SK-N-SH (cell line): Measurements from ENCODE around the gene PCNA.

Experiments used
- CHD2 ChIP-seq: fragments of 150-350 bp; IDR thresholded peaks from 2 replicates; pipeline ENCODE4 v1.6.1; 2018; ENCODE audit warnings: low read length; ENCODE audit not compliant: partially characterized antibody
- FOXM1 ChIP-seq: IDR thresholded peaks from 2 replicates; pipeline ENCODE4 v1.4.0; 2012; ENCODE audit warnings: low read depth, mild to moderate bottlenecking
- JUND ChIP-seq: IDR thresholded peaks from 2 replicates; pipeline ENCODE4 v1.4.0; 2012
- PBX3 ChIP-seq: IDR thresholded peaks from 2 replicates; pipeline ENCODE4; 2012
- POLR2AphosphoS5 ChIP-seq: IDR thresholded peaks from 2 replicates; pipeline ENCODE4 v1.6.1; 2012; ENCODE audit warnings: low read depth, low read length
- TCF12 ChIP-seq: IDR thresholded peaks from 2 replicates; pipeline ENCODE4 v1.4.0; 2012
- TEAD4 ChIP-seq: IDR thresholded peaks from 2 replicates; pipeline ENCODE4 v1.4.0; 2012; ENCODE audit warnings: mild to moderate bottlenecking, borderline replicate concordance; ENCODE audit not compliant: insufficient read depth
- USF2 ChIP-seq: fragments of 150-350 bp; IDR thresholded peaks from 2 replicates; pipeline ENCODE4 v1.6.1; 2017; ENCODE audit warnings: antibody characterized with exemption, low read length, low read depth, borderline replicate concordance
- YY1 ChIP-seq: IDR thresholded peaks from 2 replicates; pipeline ENCODE4 v1.4.0; 2012; ENCODE audit warnings: low read depth, mild to moderate bottlenecking
- TF ChIP-seq, protein P1 (sequence below): IDR thresholded peaks from 2 replicates; pipeline ENCODE4 v1.4.0; 2012; ENCODE audit warnings: low read depth
- TF ChIP-seq, protein P2 (sequence below): fragments of 200-600 bp; sonication (generic); IDR thresholded peaks from 2 replicates; pipeline ENCODE4 v1.6.1; 2017; ENCODE audit warnings: antibody characterized with exemption, mild to moderate bottlenecking, moderate library complexity

DNA sequence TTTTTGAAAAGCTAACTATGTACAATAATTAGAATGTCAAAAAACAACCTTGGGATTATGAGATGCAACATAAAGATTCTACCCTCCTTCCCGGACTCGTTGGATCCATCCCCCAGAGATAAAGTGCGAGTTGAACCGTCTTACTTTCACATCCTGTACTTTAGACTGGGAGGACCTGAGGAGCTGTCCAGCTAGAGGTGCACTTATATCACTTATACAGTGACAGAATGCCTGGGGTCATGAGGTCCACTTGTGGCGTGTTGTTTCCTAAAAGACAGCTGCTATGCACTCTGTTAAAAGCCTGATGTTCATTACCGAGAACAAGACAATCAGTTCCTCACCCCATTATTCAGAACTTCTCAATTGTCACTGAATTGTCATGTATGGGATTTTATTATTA is 9.1 kb upstream of the PCNA start:
- TF ChIP-seq, protein P1, sequence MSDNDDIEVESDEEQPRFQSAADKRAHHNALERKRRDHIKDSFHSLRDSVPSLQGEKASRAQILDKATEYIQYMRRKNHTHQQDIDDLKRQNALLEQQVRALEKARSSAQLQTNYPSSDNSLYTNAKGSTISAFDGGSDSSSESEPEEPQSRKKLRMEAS = no peak
- TF ChIP-seq TEAD4 (no peak), JUND (no peak), POLR2AphosphoS5 (no peak), CHD2 (no peak), YY1 (no peak), TCF12 (no peak), PBX3 (no peak), USF2 (no peak), FOXM1 (no peak)
- TF ChIP-seq, protein P2, sequence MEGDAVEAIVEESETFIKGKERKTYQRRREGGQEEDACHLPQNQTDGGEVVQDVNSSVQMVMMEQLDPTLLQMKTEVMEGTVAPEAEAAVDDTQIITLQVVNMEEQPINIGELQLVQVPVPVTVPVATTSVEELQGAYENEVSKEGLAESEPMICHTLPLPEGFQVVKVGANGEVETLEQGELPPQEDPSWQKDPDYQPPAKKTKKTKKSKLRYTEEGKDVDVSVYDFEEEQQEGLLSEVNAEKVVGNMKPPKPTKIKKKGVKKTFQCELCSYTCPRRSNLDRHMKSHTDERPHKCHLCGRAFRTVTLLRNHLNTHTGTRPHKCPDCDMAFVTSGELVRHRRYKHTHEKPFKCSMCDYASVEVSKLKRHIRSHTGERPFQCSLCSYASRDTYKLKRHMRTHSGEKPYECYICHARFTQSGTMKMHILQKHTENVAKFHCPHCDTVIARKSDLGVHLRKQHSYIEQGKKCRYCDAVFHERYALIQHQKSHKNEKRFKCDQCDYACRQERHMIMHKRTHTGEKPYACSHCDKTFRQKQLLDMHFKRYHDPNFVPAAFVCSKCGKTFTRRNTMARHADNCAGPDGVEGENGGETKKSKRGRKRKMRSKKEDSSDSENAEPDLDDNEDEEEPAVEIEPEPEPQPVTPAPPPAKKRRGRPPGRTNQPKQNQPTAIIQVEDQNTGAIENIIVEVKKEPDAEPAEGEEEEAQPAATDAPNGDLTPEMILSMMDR = no peak
